Activated CD4-positive, alpha-beta T cell treated with anti-CD3 and anti-CD28 coated beads for 48 hours (primary cell): ENCODE measurements around the gene STAT3.
"Not testable (repeated sequence)": the region's sequence is repeated elsewhere in the genome, so short reads cannot be mapped to it uniquely, and the experiment has no call there.

Experiments used
- DNase-seq: peaks from one replicate; pipeline ENCODE4 v3.0.0-alpha.2; 2020

Gene STAT3

GRCh38 chr17:42345396-42346073, 42.7 kb downstream of the STAT3 start:
- no peak for DNase-seq

DNA sequence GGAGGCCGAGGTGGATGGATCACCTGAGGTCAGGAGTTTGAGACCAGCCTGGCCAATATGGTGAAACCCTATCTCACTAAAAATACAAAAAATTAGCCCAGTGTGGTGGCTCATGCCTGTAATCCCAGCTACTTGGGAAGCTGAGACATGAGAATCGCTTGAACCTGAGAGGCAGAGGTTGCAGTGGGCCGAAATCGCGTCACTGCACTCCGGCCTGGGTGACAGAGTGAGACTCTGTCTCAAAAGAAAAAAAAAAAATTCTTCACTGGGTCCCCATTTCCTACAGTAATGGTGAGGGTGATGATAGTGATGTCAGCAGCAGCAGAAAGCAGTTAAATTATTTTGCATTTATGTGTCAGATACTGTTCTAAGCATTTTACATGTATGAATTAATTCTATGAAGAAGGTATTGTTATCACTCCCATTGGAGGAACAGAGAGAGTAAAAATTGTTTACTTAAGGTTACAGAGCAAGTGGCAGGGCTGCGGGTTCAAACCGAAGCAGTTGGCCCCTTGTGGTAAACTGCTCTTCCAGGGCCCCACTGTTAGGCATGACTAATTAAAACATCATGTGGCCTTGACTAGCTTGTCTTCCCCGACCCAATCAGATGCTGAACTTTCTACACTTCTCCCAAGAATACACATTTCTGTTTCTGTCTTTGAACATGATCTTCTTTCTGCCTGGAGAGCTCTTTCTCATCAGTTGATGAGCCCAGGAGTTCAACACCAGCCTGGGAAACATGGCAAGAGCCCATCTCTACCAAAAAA, 45.8 kb downstream of the STAT3 start:
- peak; percentile 70 for DNase-seq

DNA sequence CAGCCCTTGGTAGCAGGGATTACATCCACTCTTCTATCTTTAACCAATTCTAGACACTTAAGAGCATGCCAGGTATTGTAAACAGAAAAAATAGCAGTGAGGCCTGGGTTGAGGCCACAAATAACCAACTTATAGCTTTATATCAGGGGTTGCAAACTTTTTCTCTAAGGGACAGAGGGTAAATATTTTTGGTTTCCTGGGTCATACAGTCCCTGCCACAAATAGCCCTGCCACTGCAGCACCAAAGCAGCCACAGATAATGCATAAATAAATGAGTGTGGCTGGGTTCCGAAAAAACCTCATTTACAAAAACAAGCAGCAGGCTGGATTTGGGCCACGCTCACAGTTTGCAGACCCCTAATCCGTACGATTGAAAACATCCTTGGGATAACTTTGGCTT, 46.7 kb downstream of the STAT3 start:
- no peak for DNase-seq

DNA sequence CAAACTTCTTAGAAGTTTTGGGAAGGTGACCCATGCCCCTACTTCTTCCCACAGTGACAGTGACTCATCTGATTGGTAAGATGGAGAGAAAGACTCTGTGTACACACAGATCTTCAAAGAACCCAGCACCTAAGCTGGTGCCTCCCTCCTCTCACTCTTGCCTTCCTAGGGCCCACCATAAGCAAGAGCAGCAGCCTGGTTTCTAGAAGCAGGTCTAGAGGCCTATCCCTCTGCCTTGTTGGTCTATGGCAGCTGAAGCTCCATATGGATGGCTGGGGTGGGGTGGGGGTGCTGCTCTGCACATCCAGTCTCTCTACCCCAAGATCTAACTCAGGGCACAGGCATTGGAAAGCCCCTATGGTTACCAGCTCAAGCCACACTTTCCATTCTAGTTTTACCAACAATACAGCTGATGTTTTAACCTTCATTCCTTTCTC, 47.5 kb downstream of the STAT3 start:
- DNase-seq, result peak; percentile 58

DNA sequence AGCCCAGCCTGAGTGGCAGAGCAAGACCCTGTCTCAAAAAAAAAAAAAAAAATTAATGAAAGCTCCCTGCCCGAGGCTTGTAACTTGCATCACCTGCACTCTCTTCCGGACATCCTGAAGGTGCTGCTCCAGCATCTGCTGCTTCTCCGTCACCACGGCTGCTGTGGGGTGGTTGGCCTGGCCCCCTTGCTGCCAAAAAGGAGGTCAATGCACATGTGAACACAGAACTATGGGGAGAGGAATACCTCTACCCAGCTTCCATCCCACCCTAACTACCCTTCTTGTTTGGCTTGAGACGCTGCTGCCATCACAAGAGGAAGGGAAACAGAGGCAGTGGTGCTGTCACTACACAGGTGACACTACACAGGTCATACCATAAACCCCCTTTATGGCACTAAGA, 49.0 kb downstream of the STAT3 start:
- DNase-seq, result no peak

DNA sequence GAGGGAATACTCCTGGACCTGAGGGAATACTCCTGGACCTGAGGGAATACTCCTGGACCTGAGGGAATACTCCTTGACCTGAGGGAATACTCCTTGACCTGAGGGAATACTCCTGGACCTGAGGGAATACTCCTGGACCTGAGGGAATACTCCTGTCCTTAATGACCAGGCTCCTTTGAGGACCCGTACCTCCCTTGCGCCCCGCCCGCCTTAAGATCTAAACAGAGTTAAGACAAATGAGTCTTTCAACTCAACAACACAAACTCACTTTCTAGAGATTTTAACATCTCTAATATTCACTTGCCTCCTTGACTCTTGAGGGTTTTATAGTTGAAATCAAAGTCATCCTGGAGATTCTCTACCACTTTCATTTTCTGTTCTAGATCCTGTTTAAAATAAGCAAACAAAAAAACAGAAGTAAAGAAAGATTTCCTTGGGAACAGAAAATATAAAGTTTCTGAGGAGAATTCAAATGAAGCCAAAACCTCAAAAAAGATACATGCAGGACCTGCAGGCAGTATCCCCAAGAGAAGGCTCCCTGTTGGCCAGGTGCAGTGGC, 49.7 kb downstream of the STAT3 start:
- DNase-seq, result no peak

GRCh38 chr17:42337442-42337841, 50.8 kb downstream of the STAT3 start:
- DNase-seq, result peak; percentile 87

DNA sequence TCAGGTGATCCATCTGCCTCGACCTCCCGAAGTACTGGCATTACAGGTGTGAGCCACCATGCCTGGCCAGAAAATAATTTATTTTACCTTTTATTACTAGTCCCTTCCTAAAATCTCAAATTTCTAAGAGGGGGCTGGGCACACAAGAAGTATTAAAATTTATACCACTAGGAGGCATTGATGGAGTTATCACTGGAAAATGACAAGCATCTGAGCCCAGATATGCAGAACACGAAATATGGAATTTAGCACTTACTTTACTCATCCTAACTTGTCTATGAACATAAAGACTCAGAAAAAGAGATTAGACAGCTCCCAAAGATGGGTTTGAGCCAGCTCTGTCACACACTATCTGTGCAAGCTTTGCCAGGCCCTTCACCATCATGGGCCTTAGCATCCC, 53.6 kb downstream of the STAT3 start:
- DNase-seq, result no peak

DNA sequence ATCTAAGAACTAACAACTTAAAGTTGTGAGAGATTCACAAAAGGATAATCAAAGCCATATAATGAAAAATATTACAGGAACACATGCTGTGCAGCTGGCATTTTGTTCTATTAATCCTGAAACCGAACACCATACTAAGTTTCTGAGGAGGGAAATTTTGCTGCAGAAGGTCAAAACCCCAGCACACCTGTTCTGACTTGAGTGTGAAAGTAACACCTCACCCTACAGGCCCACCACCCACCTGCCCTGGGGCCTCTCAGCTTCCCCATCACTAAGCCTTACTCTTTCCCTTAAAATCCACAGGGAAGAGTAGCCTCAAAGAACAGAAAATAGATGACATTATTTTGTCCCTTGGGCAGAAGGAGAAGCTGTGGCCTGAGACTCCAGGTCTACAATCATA, 55.2 kb downstream of the STAT3 start:
- peak; percentile 63 for DNase-seq

GRCh38 chr17:42329025-42329976, 58.9 kb downstream of the STAT3 start:
- no peak for DNase-seq

- DNase-seq, result no peak
Measured at GRCh38 chr17:42325026-42325425, 63.2 kb downstream of the STAT3 start.

DNA sequence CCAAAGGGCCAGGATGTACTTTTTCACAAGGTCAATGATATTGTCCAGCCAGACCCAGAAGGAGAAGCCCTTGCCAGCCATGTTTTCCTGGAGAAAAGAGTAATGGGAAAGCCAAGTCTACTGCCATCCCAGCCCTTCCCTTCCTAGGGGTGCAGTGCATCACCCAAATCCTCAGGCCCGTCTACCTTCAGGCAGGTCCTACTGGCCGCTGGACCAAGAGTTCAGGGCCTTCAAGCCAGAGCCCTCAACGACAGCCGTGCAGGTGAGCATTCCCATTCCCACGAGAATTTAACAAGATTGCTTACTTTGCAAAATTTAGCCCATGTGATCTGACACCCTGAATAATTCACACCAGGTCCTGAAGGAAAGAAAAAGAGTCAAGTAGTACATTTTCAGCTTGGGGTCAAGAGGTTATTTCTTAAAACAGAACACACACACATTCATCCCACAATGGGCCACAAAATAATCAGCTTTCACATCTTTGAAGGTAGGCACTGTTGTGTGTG, 64.9 kb downstream of the STAT3 start:
- no peak for DNase-seq

- peak; percentile 97 for DNase-seq
Measured at GRCh38 chr17:42322382-42323267, 65.6 kb downstream of the STAT3 start.

- no peak for DNase-seq
Measured at GRCh38 chr17:42321555-42321954, 66.7 kb downstream of the STAT3 start.

- DNase-seq, result not testable (repeated sequence)
Measured at GRCh38 chr17:42317967-42318366, 70.3 kb downstream of the STAT3 start.

GRCh38 chr17:42317266-42317845, 70.9 kb downstream of the STAT3 start:
- DNase-seq, result no peak

GRCh38 chr17:42316755-42317154, 71.5 kb downstream of the STAT3 start:
- no peak for DNase-seq

DNA sequence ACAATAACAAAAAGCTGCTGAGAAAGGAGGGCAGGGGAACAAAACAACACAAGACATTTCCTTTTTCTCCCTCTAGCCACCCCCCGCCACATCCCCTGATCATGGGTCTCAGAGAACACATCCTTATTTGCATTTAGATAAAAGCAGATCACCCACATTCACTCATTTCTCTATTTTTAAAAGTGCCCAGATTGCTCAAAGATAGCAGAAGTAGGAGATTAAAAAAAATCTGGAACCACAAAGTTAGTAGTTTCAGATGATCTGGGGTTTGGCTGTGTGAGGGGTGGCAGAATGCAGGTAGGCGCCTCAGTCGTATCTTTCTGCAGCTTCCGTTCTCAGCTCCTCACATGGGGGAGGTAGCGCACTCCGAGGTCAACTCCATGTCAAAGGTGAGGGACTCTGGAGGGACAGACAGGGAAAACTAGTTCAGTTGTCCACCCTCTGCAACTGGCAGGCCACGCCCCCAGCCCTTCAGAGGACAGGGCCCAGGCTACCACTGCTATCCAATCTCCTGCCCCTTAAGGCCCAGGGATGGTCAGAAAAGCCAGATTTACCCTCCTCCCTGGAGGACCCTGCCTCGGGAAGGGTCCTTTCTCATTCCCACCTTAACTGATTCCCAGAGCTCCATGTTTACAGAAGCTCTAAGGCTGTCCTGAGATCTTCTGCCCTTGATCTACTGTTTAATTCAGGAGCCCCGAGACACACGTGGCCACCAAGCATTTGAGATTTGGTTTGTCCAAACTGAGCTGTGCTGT, 72.7 kb downstream of the STAT3 start:
- peak; percentile 35 for DNase-seq

DNA sequence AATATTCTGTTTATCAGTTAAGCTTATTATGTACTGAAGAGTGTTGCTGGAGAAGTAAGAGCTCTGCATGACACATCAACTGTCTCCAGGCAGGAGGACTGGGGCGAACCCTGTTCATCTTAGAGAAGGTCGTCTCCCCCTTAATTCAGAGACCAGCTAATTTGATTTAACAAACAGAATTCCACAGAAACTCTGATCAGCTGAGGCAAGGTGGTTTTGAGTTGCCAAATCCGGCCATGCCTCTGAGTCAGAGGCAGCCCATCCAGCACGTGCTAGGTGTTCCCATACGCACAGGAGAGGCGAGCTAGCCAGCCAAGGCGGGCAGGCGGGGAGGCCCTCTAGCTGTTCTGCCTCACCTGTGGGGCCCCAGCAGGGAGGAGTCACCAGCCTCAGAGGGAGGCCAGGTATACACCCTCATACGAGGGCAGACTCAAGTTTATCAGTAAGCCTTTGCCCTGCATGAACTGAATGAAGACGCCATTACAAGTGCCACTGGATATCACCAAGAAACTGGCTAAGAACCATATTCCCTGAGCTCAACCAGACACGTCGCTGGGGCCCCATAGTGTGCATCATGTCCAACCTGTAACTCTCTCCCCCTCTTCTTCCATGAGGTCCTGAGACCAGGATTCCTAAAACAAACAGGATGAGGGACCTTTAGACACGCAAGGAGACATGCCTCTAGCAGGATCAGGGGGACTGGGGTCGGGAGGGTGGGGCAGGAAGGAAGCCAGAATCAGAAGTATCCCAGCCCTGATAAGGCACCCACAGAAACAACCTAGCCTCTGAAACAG, 74.3 kb downstream of the STAT3 start:
- DNase-seq, result peak; percentile 62

GRCh38 chr17:42313389-42313772, 74.9 kb downstream of the STAT3 start:
- DNase-seq, result no peak
